Esophagus muscularis mucosa (tissue), 4 donors: ENCODE results near the gene HOOK2. TPM values are rescaled to one million over a fixed set of nuclear protein-coding genes. Genes with fewer than 3 reads are reported as not detected.

Experiments used
- DNase-seq: peaks from one replicate; pipeline ENCODE4 v3.0.0-alpha.2; 2017; ENCODE audit errors: extremely low spot score
- H3K27ac ChIP-seq, 4 donors: fragments of 200-600 bp; sonication (generic); replicated peaks in 1 of 4; 1 replicate in 3 of 4; 2 replicates in 1 of 4; pipeline ENCODE4 v1.5.1; 2016 to 2019; ENCODE audit warnings: mild to moderate bottlenecking in 1 of 4
- H3K27me3 ChIP-seq, 4 donors: fragments of 200-600 bp; sonication (generic); one replicate each; pipeline versions ENCODE4 v1.5.1 to v1.6.0; 2016 to 2019
- H3K36me3 ChIP-seq, 4 donors: fragments of 200-600 bp; sonication (generic); one replicate each; pipeline ENCODE4 v1.5.1; 2016 to 2019
- H3K4me1 ChIP-seq, 4 donors: fragments of 200-600 bp; sonication (generic); one replicate each; pipeline ENCODE4 v1.5.1; 2016 to 2019
- H3K4me3 ChIP-seq, 4 donors: fragments of 200-600 bp; sonication (generic); 1 replicate in 2 of 4; 2 replicates in 2 of 4; pipeline ENCODE4 v1.5.1; 2016 to 2019; ENCODE audit warnings: mild to moderate bottlenecking in 4 of 4, moderate library complexity in 1 of 4
- H3K9me3 ChIP-seq, 4 donors: fragments of 200-600 bp; sonication (generic); 1 replicate in 3 of 4; 2 replicates in 1 of 4; pipeline ENCODE4 v1.5.1; 2016 to 2019
- CTCF ChIP-seq, 3 experiments: fragments of 200-600 bp in 2 of 3; fragments of 450-650 bp in 1 of 3; sonication (generic) in 2 of 3; IDR thresholded peaks; one replicate each; pipeline ENCODE4 v1.5.1; 2017 to 2019; ENCODE audit warnings: antibody characterized with exemption in 3 of 3, mild to moderate bottlenecking in 2 of 3, moderate library complexity in 1 of 3
- EP300 ChIP-seq: sonication (generic); formaldehyde crosslinking; IDR thresholded peaks from one replicate; pipeline ENCODE4 v1.6.1; 2017; ENCODE audit warnings: antibody characterized with exemption
- POLR2A ChIP-seq: fragments of 450-650 bp; IDR thresholded peaks from one replicate; pipeline ENCODE4 v1.6.1; 2017; ENCODE audit warnings: antibody characterized with exemption, moderate library complexity, mild to moderate bottlenecking, low read depth
- POLR2AphosphoS5 ChIP-seq, 2 donors: sonication (generic); formaldehyde crosslinking; IDR thresholded peaks; one replicate each; pipeline ENCODE4 v1.6.1; 2017; ENCODE audit warnings: antibody characterized with exemption in 2 of 2
- WGBS: methylation state at CpG from one replicate; pipeline ENCODE4 v1.1.5; 2018; 5-methylcytosine and 5-hydroxymethylcytosine counted together
- intact Hi-C: fragments of 100-400 bp; cut with DNase I; formaldehyde crosslinking; loops from one replicate; pipeline ENCODE4 v1.15.1; 2023
- total RNA-seq, 4 donors: library from RNA; depleted of rRNA; stranded (reverse); fragments of >200 nt; gene quantifications; one replicate each; pipeline versions ENCODE4 v1.1.0 to v1.2.1, GENCODE V29; 2016

Gene HOOK2
- total RNA-seq, 4 donors from 2014 or later: 7.1 to 17.0 (median 12.6) TPM

GRCh38 chr19:12806242-12807081 lies 31.1 kb upstream of the HOOK2 start, which contains the start of gene RNASEH2A:
TSS of gene RNASEH2A (plus strand) at chr19:12806584. CDS start at chr19:12806674, 90 bp downstream.
- WGBS: 11% methylated on average over 21 of the region's 66 CpGs
- H3K4me1 ChIP-seq: peaks cover 22 to 33% (median 30%) of the 10 kb centered on the region in 4 donors
- peak within 1 kb of the TSS; percentile 58 to 81 (median 76) for H3K27ac ChIP-seq
- TF ChIP-seq EP300 (no peak), CTCF (IDR thresholded peaks at IDR 0.05) (peak in 2 of 3 experiments; percentile 11), POLR2AphosphoS5 (IDR thresholded peaks at IDR 0.05) (peak; percentile 53 to 84), POLR2A (no peak)
- H3K9me3 ChIP-seq: no peaks in the 10 kb centered on the region
- no peak for DNase-seq
- H3K27me3 ChIP-seq: no peaks in the 10 kb centered on the region
- intact Hi-C loops: no loop called here
- H3K36me3 ChIP-seq: peaks cover 0 to 16% (median 2%) of the 10 kb centered on the region in 4 donors
- peak within 1 kb of the TSS; percentile 59 to 80 (median 64) for H3K4me3 ChIP-seq

GRCh38 chr19:12804051-12804450 lies 28.7 kb upstream of the HOOK2 start:
- Histone ChIP-seq H3K9me3 (no peaks in the 10 kb centered on the region), H3K36me3 (peaks cover 5 to 14% (median 14%) of the 10 kb centered on the region in 4 donors), H3K27ac (no peak overlapping the region), H3K27me3 (no peaks in the 10 kb centered on the region), H3K4me3 (no peak overlapping the region), H3K4me1 (peaks cover 36 to 48% (median 44%) of the 10 kb centered on the region in 4 donors)
- DNase-seq: no peak
- TF ChIP-seq POLR2AphosphoS5 (IDR thresholded peaks at IDR 0.05) (no peak), CTCF (IDR thresholded peaks at IDR 0.05) (no peak), POLR2A (no peak), EP300 (no peak)
- 95% methylated on average over 26 of the region's 26 CpGs for WGBS
- intact Hi-C loops: no loop called here

- Histone ChIP-seq H3K27ac (peak overlapping the region; percentile 83 to 89 (median 86)), H3K36me3 (peaks cover 6 to 28% (median 23%) of the 10 kb centered on the region in 4 donors), H3K4me3 (peak overlapping the region; percentile 79 to 93 (median 86)), H3K9me3 (no peaks in the 10 kb centered on the region), H3K27me3 (no peaks in the 10 kb centered on the region), H3K4me1 (peaks cover 36 to 48% (median 43%) of the 10 kb centered on the region in 4 donors)
- WGBS: 42% methylated on average over 22 of the region's 22 CpGs
- TF ChIP-seq POLR2A (no peak), EP300 (no peak), POLR2AphosphoS5 (IDR thresholded peaks at IDR 0.05) (no peak), CTCF (IDR thresholded peaks at IDR 0.05) (no peak)
- DNase-seq: no peak
- intact Hi-C loops: no loop called here
These were observed 27.1 kb upstream of the HOOK2 start for GRCh38 chr19:12802267-12803106.

GRCh38 chr19:12801466-12802266 lies 26.3 kb upstream of the HOOK2 start, which contains the start of the genes PRDX2 and THSD8:
TSS of gene PRDX2 (minus strand) at chr19:12801800. CDS start at chr19:12801261, 539 bp downstream.
TSS of gene THSD8 (plus strand) at chr19:12802069. CDS start at chr19:12802072, 3 bp downstream.
- H3K27me3 ChIP-seq: no peaks in the 10 kb centered on the region
- H3K4me3 ChIP-seq: peak within 1 kb of the TSS; percentile 79 to 93 (median 86)
- no peaks in the 10 kb centered on the region for H3K9me3 ChIP-seq
- intact Hi-C loops: no loop called here
- TF ChIP-seq CTCF (IDR thresholded peaks at IDR 0.05): no peak
- TF ChIP-seq POLR2AphosphoS5 (IDR thresholded peaks at IDR 0.05): peak; percentile 95 to 97
- peak; percentile 53 for TF ChIP-seq POLR2A
- TF ChIP-seq EP300: no peak
- WGBS: 0% methylated on average over 12 of the region's 78 CpGs
- no peak for DNase-seq
- H3K4me1 ChIP-seq: peaks cover 28 to 42% (median 37%) of the 10 kb centered on the region in 4 donors
- H3K27ac ChIP-seq: peak within 1 kb of the TSS; percentile 83 to 89 (median 86)
- peaks cover 6 to 34% (median 25%) of the 10 kb centered on the region in 4 donors for H3K36me3 ChIP-seq
